Hematopoietic multipotent progenitor cell treated with erythropoietin and hydrocortisone succinate and interleukin-3 and kit ligand, for 17 days (in vitro differentiated cells): Measurements from ENCODE around the gene PAIP2.
"Not testable (repeated sequence)": the region's sequence is repeated elsewhere in the genome, so short reads cannot be mapped to it uniquely, and the experiment has no call there.

Experiments
- DNase-seq: peaks from one replicate; pipeline ENCODE4 v3.0.0-alpha.2; 2015; ENCODE audit warnings: low spot score

PAIP2 gene

DNA sequence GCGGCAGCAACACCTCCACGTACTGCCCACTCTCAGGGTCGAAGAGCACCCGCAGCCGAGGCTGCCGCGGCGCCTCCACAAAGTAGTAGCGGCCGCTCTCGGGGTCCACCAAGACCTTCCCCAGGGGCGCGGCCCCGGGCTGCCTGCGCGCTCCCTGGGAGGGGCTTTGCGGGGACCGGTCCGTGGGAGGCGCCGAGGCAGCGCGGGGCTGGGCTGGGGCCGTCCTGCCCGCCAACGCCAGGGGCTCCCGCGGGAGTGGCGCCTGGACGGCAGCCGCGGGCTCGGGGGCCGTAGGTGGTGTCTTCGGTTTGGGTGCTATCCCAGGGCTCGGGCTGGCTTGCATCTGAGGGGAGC is 50.6 kb downstream of the PAIP2 start:
- DNase-seq = no peak

DNA sequence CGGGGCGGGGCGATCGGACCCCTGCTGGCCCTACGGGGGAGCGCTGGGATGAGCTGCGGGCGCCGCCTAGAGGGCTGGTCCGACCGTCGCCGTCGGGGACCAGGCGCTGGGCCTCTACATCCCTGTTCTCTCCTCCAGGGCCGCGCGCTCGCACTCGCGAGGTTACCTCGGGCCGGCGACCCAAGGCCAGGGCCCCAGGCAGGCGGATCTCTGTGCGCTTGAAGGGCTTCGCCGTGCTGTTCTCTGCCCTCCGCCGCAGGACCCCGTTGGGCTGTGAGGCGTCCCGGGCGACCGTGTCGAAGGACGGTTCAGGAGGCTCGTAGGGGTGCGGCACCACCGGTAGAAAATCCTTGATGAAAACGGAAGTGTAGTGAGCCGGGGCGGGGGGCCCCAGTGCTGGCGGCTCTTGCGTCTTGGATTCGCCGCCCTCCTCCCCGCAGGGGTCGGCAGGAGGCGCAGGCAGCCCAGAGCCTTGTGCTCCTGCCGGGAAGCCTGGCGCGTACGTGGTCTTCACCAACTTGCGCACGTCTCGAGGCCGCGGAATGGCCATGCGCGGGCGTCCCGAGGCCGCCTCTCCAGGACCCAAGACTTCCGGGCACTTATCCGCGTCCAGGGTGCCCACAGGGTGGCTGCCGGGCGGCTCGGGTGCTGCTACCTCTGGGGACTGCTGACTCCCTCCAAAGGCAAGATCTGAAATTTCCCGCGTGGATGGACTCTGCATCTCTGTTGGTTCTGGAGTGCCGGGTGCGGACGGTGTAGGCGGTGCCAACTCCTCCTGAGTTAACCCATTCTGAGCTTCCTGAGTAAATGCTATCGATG is 51.2 kb downstream of the PAIP2 start:
- peak; percentile 28 for DNase-seq

GRCh38 chr5:139393497-139394122 is 52.0 kb downstream of the PAIP2 start:
- no peak for DNase-seq

GRCh38 chr5:139394123-139394653 is 52.5 kb downstream of the PAIP2 start:
- DNase-seq = no peak

GRCh38 chr5:139394654-139395566 is 53.3 kb downstream of the PAIP2 start, which contains the start of gene PROB1:
Gene PROB1 (minus strand): TSS chr5:139395104. CDS start chr5:139395081, 23 bp downstream.
- DNase-seq = no peak

GRCh38 chr5:139395844-139396640 is 54.4 kb downstream of the PAIP2 start:
- DNase-seq = no peak

GRCh38 chr5:139396691-139397090 is 55.0 kb downstream of the PAIP2 start:
- DNase-seq = no peak

DNA sequence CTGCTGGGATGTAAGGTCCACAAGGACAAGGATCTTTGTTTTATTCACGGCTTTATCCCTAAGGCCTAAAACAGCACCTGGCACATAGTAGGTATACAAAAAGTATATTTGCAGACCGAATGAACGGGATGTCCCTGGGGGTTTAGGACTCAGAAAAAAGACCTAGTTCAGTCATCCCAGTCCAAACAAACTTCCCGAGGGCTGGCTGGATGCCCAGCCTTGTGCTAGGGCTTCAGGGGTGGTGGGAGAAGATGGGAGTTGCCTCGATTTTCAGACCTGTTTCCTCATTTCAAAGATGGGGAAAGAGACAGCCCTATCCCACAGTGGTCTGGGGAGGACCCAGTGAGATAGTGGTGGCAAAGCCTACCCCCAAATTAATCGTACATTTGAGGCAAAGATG is 56.3 kb downstream of the PAIP2 start:
- no peak for DNase-seq

GRCh38 chr5:139399501-139400121 is 58.0 kb downstream of the PAIP2 start:
- no peak for DNase-seq

- no peak for DNase-seq
Measured at GRCh38 chr5:139401546-139401945, 59.9 kb downstream of the PAIP2 start.

GRCh38 chr5:139402561-139403158 is 61.0 kb downstream of the PAIP2 start:
- DNase-seq = peak; percentile 49

DNA sequence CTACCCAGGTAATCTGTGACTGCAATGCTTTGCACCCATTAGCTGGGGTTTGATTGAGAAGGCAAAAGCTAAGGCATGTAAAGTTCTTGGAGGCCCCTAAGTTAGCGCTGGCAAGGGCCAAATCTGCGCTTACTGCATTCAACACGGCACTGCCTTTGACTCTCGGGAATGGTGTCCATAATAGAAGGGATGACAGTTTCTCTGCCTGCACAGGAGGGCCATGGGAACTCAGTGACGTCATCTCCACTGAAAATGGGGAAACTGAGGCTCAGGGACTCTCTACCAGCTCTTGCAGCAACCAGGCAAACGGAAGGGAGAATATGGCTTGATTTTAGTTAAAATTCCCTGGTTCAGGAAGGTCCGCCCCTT is 61.7 kb downstream of the PAIP2 start:
- DNase-seq = no peak

DNA sequence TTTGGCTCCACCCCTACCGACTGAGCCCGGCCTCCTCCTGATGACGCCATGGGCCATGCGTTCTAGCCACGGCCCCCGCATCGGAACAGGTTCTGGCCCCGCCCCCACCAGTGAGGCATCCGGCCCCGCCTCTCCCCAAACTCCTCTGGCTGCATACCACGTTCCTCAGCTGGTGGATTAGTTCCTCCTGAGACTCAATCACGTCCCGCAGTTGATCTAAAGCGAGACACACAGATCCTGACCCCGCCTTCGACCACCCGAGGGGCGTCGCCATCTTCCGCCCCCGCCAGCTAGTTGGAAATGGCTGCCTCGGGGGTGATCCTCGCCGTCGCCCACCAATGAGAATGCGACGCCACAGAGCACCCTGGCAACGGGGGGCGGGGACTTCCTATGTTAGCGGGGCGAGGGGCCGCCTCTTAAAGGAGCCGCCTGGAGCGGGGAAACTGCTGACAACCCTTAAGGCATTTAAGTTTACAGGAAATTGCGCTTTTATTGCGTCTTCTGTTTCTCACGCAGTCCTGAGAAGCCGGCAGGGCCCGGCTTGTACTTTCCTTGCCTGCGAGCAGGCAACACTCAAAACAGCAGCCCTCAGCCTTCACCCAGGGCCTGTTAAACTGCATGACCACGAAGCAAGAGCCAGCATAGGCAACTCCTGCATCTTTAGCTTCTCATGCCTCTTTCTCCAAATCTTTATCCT is 62.3 kb downstream of the PAIP2 start, which contains the start of gene SPATA24:
TSS of gene SPATA24 (minus strand) at position 303 of the 697 bp plus-strand sequence. CDS start at position 274, 29 bp downstream.
- DNase-seq = peak; percentile 92

DNA sequence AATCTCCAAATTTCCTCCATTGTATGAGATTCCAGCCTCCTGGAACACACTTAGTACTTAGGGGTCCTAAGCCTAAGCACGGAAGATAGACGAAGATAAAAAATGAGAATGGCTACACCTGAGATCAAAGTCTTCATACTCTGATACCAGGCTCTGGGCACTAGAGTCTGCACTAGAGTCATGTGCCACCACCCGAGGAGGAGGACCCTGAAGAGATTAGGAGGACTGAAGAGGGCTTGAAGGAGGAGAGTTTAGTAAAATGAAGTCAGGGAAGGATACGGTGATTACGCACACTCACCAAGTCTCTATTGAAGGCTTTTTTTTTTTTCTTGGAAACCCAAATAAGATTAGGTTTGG is 62.8 kb downstream of the PAIP2 start:
- DNase-seq = no peak

GRCh38 chr5:139406963-139407362 is 65.3 kb downstream of the PAIP2 start:
- DNase-seq = no peak

- no peak for DNase-seq
Measured at GRCh38 chr5:139407517-139407916, 65.9 kb downstream of the PAIP2 start.

GRCh38 chr5:139408191-139408590 is 66.5 kb downstream of the PAIP2 start:
- DNase-seq = no peak

GRCh38 chr5:139409116-139409515 is 67.5 kb downstream of the PAIP2 start:
- DNase-seq = not testable (repeated sequence)

- DNase-seq = no peak
Measured at GRCh38 chr5:139410121-139410992, 68.7 kb downstream of the PAIP2 start.
